Measurements from ENCODE around the gene THSD8.
"Not testable (repeated sequence)": the region's sequence is repeated elsewhere in the genome, so short reads cannot be mapped to it uniquely, and the experiment has no call there.

Gene THSD8

DNA sequence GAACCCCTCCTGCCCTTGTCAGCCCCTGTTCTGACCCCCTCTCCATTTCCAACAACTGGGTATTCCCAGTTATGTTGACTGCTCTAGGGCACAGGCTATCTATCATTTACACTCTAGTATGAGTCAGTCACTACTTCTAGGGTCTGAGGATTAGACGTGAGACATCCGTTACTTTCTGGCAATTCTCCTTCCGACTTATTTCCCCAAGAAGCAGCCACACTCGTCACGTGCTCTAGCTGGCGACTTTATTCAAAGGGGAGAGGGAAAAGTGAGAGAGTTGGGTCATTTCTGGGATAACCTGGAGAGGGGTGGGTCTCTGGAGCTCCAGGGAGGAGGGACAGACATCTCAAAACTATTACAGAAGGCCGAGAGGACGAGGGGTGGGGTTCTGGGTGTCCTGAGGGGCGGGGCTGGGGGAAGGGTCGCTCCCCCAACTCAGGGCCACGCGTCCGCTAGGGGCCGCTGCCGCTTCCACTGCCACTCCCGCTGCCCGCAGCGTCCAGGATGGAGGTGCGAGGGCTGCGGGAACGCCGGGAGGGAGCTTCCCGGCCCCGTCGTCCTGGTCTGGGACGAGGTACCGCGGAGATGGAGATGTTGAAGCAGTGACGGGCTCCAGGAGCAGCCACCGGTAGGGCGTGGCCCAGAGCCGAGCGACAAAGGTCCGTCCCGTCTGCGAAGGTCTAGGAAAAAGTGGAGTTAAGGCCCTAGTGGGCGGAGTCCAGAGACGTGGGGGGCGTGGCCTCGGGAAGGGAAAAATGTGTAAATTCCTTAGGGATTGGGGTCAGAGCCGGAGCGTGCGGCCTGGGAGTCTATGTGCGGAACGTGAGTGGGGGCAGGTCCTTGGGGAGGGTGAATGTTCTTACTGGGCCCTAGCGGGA, 23.6 kb downstream of the THSD8 start:
- DNase-seq = no peak

DNA sequence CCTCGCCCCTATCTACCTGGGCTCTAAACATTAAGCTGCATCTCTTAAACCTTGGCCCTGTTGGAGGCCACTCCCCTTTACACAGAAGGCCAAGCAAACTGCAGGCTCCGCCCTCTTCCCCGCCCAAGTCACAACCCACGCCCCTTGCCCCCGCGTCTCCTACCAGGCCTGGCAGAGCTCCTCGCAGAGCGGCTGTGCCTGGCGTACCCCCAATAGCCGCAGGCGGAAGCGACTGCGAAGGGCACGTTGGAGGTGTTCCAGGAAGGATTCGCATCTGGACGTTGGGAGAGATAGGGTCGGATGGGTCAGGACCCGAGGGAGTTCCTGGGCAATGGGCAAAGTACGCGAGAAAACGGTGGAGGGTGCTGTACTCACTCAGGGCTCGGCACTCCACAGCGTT, 26.6 kb downstream of the THSD8 start:
- DNase-seq = no peak

DNA sequence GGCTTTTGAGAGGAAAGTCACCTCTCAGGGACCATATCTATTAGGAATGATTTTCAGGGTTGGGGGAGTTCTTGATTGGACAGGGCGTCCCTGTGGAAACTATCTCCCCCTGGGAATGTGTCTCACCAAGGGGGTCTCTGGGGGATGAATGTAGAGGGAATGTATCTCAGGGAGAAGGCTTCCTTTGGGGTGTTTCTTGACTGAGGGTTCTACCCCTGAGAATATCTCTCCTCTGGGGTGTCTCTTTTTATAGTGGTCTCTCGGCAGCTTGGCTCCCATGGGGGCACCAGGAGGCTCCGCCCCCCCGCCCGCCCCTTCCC, 31.5 kb downstream of the THSD8 start:
- DNase-seq = no peak

DNA sequence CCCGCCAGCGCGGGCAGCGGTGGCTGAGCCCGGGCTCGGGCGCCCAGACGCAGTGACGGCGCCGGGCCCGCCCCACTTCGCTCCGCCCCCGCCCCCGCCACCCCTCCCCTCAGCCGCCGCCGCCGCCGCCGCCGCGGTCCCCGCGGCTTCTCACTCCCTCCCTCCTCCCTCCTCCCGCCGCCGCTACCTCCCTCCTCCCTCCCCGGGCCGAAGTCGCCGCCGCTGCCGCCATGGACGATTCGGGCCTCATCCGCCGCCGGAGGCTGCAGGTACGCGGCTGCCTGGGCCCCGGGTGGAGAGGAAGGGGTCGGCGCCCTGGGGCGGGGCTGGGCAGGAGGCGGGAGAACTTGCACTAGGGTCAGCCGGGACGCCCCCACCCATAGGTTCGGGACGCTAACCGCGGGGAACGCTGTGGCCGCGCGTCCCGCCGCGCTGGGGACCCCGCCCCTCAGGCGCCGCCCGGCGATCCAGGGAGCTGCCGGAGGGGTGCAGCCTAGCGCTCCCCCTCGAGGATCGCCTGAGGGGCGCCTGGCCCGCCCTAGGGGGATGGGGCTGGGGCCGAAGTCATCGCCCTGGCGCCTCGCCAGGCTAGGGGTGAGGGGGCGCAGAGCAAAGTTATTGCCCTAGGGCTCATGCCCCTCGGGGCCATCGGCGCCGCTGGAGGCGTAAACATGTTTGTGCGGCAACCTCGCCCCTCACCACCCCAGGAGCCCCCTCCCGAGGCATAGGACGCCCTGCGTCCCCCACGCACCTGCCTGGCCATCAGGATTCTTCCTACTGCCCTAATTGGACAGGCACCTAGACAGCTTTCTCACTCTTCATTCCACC, 32.1 kb downstream of the THSD8 start:
- no peak for DNase-seq

DNA sequence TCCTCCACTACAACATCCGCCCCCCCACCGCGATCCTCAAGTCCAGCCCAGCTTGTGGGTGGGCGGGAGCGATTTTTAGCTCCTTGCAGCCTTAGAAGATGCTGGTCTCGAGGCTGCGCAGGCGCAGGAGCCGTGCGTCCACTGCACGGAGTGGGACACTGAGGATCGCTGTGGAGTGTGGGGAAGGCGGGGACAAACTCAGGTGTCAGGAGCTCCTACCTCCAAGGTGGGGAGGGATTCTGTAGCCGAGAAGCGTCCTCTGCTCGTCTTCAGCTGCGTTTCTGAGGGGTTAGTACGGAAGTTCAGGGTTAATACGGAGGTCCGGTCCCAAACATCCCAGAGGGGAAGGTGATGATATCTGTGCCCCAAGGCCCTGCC, 32.7 kb downstream of the THSD8 start, which contains the start of gene RTBDN:
Gene RTBDN, minus strand, starts transcription at position 14 of the 378 bp plus-strand sequence. CDS start 4,600 bp downstream, outside the sequence.
- DNase-seq = no peak

DNA sequence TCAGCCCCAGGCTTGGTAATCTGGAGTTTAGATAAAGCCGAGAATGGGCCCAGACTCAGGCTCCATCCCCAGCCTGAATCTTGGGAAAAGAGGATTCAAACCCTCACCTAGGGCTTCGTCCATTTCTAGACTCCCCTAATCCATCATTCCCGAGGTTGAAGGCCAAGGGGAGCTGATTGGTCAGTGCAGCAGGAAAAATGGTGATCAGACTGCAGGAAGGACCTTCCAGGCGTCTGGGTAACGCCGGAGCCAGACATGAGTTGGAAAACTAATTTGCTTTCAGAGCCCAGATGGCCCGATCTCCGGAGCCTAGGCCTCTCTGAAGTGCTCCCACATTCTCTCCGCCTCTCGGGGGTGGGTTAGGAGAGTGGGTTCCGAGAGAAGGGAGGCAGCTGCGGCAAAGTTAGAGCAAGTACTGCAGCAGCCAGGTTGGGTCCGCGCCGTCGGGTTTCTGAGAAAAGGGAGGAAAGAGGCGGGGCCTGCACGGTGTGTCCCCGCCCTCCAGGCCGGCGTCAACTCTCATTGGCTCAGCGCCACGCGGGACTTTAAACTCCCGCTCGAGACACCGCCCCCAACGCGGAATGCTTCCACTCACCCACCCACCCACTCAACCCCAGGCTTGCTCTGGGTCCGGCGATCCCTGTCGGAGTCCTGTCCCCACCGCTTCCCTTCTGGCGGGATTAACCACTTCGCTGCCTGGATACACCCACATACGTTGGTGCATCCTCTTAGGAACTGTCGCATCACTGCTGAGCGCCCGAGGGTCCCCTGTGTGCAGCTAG, 33.3 kb downstream of the THSD8 start:
- no peak for DNase-seq

DNA sequence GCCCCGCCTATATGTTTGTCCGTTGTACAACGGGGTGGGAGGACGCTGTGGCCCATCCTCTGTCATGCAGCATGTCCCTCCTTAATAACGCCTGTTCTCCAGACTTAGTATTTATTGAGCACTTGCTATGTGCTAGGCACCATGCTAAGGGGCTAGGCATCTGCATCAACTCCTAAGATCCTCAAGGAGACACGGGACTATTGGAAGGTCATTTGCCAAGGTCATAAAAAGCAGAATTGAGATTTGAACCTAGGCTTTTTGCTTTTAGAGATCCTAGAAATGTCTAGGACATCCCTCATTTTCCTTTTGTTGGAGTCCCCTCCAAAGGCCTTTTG, 34.6 kb downstream of the THSD8 start:
- no peak for DNase-seq

DNA sequence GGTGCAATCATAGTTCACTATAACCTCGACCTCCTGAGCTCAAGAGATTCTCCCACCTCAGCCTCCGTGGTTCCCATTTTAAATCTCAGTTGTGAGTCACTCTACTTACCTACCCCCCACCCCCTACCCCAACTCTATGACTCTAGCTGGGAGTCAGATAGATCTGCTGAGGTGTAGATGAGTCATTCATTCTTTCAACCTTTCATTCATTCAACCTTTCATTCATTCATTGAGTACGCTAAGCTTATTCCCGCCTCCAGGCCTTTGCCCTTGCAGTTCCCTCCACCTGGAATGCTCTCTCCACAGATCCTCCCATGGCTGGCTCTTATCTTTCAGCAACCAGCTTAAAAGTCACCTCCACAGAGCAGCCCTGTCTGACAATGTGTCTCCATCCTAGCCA, 35.4 kb downstream of the THSD8 start:
- DNase-seq = no peak

DNA sequence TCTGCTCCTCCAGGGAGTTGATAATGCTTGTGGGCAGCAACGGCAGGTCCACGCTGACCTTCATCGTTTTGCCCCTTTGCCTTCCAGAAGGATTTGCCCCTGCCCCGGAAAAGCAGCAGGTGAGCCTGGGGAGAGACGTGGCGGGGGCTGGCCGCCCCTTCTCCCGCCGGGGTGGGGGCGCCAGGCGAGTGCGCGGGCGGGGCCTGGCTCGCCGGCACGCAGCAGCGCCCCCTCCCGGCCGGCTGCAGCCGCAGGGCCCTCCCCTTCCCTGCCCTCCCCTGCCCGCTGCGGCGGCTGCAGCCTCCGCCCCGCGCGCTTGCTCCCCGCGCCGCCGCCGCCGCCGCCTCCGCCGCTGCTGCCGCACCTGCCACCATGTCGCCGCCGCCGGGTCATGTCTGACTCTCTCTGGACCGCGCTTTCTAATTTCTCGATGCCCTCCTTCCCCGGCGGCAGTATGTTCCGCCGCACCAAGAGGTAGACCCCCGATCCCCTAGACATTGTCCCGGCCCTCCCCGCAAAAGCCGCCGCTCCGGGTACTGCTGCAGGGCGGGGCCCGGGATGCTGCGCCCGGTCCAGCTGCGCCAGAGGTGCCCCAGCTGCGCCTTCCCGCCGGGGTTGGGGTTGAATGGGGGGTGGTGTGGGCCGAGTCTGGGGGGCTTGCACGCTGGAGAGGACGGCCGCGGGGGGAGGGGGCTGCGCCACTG, 36.5 kb downstream of the THSD8 start, which contains the start of gene MAST1:
Gene MAST1, plus strand, starts transcription at position 334 of the 704 bp plus-strand sequence. Its CDS starts 58 bp downstream, at position 392.
- DNase-seq = no peak

DNA sequence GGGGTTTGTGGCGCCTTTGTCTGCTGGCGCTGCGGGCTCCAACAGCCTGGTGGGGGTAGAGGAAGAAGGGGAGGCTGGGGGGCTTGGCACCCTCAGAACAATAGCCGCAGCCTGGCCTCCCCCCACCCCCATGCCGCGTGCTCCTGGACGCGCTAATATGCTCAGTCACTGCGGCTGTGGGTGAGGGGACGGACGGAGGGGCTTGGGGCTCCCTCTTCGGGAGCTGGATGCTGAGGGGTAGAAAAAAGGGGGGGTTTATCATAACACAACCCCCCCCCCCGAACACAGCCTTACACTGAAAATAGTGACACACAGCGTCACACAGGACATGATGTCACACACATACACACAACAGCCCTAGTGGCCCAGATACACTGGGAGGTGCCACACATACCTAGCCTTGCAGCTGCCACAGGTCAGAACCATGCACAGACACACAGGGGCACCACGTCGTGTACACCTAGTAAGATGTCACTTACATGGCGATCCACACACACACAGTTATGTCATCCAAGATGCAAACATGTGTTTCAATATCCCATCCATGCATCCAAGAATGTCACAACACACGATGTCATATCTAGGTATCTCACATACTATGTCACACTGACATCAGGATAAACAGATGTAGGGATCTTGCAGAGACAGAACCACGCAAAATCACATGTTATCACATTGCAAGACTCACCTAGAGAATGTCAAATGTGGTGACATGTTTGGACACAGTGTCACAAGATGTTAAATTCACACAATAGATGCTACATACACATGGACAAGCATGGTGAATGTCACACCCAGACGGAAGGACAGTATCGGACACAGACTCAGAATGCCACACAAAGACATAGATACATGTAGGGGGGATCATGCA, 37.3 kb downstream of the THSD8 start:
- no peak for DNase-seq

DNA sequence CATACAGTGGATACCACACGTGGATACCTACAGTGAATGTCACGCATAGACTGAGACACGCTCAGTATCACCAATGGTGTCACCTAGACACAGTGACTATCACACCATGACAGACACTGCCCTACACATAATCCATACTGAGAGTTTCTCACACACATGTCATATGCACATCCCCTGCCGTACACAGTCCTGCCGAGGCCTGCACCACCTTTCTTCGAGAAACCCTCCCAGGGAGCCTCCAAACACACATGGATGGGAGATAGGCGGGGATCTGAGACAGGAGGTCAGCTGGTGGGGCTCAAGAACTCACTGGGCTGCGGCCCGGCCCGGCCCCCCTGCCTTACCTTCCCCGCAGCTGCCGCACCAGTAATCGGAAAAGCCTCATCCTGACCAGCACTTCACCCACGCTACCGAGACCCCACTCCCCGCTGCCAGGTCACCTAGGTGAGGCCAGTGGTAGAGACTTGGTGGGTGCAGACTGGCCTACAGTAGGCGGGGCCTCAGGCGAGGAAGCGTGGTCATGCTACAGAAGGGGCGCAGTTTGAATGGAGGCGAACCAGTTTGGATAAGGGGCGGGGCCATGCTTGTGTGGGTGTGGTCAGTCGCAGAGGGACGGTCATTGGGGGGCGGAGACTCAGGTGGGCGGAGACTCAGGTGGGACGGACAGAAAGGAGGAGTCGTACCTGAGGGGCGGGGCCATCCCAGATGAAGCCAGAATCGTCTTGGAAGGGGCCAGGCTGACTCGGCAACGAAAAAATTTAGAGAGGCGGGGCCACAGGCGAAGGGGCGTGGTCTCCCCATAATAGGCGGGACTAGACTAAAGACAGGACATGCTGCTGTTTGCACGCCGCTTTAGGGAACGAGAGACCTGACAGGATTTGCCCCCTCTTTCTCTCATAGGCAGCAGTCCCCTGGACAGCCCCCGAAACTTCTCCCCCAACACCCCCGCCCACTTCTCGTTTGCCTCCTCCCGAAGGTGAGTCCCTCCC, 38.5 kb downstream of the THSD8 start:
- peak; percentile 66 for DNase-seq

DNA sequence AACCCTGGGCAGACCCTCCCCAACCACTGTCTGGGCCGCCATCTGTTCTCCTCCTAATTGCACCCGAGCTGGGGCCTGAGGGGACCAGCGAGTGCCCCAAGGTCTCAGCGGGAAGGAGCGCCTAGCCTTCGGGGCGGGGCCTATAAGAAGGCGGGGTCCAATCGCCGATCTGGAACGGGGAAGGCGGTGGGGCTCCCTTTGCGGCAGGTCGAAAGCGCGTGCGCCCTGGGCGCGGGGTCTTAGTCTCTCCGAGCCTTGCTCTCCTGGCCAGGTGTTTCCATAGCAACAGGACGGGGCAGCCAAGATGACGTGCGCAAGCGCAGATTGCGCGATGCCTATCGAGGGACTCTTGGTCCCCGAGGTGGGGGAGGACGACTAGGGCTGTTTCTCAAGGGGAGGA, 39.2 kb downstream of the THSD8 start:
- peak; percentile 13 for DNase-seq

DNA sequence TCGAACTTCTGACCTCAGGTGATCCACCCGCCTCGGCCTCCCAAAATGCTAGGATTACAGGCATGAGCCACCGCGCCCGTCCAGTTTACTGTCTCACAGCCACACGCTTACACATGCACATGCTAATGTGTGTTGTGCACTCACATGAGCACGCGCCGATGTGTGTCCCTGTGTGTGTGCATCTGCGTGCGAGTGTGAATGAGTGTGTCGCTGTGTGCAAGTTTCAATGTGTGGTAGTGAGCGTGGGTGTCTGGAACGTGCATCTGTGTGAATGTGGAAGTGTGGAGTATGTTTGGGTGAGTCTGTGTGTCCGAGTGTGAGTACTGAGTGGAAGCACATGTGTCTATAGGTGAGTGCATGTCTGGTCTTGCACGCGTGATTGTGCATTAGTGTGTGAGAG, 40.6 kb downstream of the THSD8 start:
- no peak for DNase-seq

DNA sequence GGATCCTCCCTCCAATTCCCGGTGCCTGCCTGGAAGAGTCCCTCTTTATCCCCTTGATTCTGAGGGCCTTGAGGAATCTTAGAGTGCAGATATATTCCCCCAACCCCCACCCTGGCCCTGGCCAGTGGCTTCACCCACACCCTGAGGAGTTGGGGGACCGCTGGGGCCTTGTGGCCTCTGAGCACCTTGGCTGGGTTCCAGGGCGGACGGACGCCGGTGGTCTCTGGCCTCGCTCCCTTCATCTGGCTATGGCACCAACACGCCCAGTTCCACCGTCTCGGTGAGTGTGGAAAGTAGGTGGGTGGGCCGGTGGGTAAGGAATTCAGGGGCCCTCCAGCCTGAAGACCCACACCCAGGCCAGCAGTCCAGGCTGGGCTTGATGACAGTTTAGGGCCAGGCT, 41.5 kb downstream of the THSD8 start:
- no peak for DNase-seq

DNA sequence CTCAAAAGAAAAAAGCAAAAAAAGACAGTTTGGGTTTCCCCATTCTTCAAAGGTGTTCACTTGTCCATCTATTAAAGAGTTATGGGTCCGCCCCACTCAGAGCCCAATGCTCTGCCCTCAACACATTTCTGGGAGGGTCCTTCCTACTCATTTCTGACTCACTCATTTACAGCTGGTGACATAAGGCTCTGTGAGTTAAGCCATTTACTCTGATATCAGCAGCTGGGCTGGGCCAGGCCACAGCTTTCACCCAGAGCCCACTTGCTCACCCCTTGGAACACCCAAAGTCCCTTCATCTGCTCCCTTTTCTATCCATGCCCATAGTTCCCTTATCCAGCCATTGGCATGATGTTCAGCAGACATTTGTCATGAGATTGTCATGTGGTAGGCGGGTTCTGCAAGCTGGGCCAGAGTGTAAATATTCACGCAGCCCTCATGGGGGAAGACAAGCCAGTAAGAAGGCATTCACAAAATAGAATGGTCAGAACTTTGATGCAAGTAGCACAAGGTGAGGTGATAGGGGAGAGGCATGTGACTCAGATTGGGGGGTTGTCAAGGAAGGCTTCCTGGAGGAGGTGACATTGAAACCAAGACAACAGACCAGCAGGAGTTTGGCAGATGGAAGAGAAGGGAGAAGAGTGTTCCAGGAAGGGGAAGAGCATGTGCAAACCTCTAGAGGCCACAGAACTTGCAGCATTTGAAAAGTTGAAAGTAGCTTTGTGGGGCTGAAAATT, 42.3 kb downstream of the THSD8 start:
- DNase-seq = no peak

DNA sequence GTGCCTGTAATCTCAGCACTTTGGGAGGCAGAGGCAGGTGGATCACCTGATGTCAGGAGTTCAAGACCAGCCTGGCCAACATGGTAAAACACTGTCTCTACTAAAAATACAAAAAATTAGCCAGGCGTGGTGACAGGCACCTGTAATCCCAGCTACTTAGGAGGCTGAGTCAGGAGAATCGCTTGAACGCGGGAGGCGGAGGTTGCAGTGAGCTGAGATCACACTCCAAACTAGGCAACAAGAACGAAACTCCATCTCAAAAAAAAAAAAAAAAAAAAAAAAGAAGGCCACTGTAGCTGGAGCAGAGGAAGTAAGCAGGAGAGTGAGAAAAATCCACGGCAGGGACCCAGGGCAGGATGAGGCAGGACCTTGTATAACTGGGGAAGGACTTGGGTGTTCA, 44.7 kb downstream of the THSD8 start:
- not testable (repeated sequence) for DNase-seq

DNA sequence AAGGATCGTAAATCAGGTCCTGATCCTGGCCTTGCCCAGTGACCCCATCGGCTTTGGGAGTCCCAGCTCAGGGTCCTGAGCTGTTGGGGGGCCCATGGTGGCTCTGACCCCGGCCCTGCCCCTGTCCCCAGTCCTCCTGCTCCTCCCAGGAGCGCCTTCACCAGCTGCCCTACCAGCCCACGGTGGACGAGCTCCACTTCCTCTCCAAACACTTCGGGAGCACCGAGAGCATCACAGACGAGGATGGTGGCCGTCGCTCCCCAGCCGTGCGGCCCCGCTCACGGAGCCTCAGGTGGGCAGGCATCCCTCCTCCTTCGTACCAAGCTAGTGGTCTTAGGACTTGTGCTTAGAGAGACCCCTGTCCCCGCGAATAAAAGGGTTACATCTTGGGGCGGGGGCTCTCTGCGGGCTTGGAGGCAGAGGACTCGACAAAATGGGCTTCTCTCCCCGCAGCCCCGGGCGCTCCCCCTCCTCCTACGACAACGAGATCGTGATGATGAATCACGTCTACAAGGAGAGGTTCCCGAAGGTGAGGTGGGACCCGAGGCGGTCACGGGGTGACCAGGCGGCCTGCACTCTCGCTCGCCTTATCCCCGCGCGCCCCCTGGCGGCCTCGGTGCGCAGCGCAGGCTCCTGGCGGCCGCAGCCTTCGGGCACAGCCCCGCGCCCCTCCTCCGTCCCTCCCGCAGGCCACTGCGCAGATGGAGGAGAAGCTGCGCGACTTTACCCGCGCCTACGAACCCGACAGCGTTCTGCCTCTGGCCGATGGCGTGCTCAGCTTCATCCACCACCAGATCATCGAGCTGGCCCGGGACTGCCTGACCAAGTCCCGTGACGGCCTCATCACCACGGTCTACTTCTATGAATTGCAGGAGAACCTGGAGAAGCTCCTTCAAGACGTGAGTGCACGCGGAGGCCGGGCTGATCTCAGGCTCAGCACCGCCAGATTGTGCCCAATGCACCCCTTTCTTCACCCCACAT, 45.6 kb downstream of the THSD8 start:
- peak; percentile 86 for DNase-seq

Data from T1000 (cell line).